ENCODE data around the gene OCA2.
A peak's percentile ranks its signal among the peaks of the same experiment; 100 is the strongest.

Gene OCA2

DNA sequence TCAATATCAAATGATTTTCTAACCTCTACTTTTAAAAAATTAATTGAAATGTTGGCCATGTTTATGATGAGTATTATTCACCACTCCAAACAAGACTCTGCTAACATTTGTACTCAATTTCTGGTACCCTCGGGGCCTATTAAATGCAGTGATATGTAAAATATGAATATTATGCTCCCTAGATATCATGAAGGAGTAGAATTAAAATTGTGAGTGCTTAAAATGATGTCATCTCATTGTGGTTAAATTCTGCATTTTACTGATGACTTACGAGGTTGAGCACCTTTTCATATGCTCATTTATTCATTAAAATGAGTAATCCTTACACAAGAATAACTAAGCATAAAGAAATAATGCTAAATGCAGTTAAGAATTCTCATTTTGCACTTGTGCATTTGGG, 159.9 kb downstream of the OCA2 start:
- DNase-seq (ENCODE audit: low spot score) = no peak

DNA sequence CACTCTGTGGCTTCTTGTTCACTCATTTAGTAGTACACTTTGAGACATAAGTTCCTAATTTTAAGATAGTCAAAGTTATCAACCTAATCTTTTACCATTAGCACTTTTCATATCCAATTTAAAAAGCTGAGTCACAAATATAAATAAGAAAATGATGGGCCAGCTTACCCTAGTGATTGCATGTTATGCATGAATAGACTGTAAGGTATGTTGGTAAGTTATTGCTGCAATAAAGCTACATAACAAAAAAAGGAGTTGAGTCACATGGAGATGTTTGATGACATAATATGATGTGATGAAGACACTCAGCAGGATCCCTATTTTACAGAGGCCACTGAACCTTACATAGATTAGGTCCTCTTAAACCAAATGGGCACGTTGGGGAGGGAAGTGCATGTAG, 161.3 kb downstream of the OCA2 start:
- DNase-seq (ENCODE audit: low spot score) = no peak

- DNase-seq (ENCODE audit: low spot score) = no peak
Measured at GRCh38 chr15:27936164-27936563, 163.0 kb downstream of the OCA2 start.

DNA sequence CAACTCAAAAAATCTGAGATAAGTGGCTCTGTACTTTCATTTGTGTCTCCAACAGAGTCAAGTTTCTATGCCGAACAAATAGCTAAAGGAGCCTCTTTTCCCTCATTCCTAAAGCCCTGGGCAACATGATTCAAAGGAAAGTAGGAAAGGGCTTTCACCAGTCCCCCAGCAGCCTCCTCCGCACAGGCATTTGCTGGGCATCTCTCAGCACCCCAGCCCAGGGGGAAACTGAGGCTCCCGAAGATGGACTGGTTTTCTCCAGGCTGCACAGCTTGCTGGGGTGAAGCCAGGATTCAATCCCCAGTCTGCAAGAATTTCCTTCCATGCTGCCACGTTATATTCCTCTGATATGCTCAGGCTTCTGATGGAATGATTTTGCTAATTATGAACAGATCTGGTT, 163.8 kb downstream of the OCA2 start:
- no peak for DNase-seq (ENCODE audit: low spot score)

GRCh38 chr15:27934782-27935181, 164.3 kb downstream of the OCA2 start:
- DNase-seq (ENCODE audit: low spot score) = no peak

- no peak for DNase-seq (ENCODE audit: low spot score)
Measured at GRCh38 chr15:27933562-27933961, 165.6 kb downstream of the OCA2 start.

GRCh38 chr15:27932600-27932999, 166.5 kb downstream of the OCA2 start:
- no peak for DNase-seq (ENCODE audit: low spot score)

GRCh38 chr15:27928386-27928785, 170.7 kb downstream of the OCA2 start:
- DNase-seq (ENCODE audit: low spot score) = no peak

DNA sequence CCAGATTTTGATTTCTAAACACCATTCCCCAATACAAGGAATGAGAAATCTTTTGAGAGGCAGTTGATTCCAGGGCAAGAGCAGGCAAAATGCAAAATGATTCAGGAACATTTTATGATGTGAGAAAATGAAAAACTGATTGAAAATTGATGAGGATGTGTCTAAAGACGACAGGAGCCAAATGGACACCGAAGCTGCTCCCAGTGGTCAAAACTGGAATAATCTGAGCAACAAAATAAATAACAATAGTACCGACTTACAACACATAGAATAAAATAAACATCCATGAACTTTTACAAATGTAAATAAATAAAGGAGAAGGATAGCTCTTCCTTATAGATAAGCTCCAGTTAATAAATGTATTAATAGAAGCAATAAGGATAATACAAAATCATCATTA, 186.8 kb downstream of the OCA2 start:
- no peak for DNase-seq (ENCODE audit: low spot score)

GRCh38 chr15:27906802-27907201, 192.3 kb downstream of the OCA2 start:
- DNase-seq (ENCODE audit: low spot score) = no peak

DNA sequence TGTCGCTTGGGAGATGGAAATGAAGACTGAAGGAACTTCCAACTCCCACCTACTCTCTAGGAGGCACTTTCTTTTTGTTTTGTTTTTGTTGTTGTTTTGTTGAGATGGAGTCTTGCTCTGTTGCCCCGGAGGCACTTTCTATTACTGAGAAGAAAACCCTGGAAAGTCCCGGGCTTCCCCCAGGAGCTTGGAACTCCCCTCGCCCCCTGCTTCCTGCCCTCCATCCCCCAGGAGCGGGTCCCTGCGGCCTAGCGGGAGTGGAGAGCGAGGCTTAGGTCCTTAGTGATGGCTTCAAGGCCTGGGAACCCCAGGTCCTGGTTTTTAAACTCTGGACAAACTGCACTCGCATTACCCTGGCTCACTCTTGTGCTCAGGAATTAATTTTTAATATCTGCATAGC, 195.7 kb downstream of the OCA2 start:
- no peak for DNase-seq (ENCODE audit: low spot score)

GRCh38 chr15:27902680-27903385, 196.3 kb downstream of the OCA2 start:
- DNase-seq (ENCODE audit: low spot score) = no peak

GRCh38 chr15:27899583-27900285, 199.4 kb downstream of the OCA2 start:
- no peak for DNase-seq (ENCODE audit: low spot score)

DNA sequence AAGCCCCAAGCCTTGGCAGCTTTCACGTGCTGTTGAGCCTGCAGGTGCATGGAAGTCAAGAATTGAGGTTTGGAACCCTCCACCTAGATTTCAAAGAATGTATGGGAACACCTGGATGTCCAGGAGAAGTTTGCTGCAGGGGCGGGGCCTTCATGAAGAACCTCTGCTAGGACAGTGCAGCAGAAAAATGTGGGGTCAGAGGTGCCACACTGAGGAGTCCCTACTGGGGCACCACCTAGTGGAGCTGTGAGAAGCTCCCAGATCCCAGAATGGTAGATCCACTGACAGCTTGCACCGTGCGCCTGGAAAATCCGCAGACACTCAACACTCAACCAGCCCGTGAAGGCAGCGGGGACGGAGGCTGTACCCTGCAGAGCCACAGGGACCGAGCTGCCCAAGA, 201.6 kb downstream of the OCA2 start:
- no peak for DNase-seq (ENCODE audit: low spot score)

GRCh38 chr15:27894645-27895044, 204.5 kb downstream of the OCA2 start:
- DNase-seq (ENCODE audit: low spot score) = no peak

DNA sequence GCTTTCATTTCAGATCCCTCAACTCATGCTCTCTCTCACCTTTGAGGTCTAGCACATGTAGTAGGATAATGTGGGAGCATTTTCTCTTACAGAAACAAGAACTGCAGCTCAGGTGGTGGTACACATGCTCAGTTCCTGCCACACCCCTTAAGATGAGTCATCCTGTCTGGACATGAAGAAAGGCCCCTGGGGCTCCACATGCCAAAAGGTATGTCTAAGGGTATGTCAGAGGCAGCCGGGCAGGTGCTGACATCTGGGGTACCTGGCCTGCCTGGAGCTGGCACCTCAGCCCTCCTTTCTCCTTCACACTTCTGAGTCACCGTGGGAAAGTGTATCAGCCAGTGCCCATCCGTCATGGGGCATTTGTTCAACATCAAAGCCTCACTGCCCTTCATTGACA, 209.9 kb downstream of the OCA2 start:
- no peak for DNase-seq (ENCODE audit: low spot score)

GRCh38 chr15:27885201-27885600, 213.9 kb downstream of the OCA2 start:
- no peak for DNase-seq (ENCODE audit: low spot score)

GRCh38 chr15:27884726-27885125, 214.4 kb downstream of the OCA2 start:
- peak; percentile 1 for DNase-seq (ENCODE audit: low spot score)

DNA sequence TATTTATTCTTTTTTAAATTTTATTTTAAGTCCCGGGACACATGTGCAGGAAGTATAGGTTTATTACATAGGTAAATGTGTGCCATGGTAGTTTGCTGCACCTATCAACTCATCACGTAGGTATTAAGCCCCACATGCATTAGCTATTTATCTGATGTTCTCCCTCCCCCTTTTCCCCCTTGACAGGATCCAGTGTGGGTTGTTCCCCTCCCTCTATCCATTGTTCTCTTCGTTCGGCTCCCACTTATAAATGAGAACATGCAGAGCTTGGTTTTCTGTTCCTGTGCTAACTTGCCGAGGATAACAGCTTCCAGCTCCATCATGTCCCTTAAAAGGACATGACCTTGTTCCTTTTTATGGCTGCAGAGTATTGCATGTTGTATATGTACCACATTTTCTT, 220.3 kb downstream of the OCA2 start:
- no peak for DNase-seq (ENCODE audit: low spot score)

DNA sequence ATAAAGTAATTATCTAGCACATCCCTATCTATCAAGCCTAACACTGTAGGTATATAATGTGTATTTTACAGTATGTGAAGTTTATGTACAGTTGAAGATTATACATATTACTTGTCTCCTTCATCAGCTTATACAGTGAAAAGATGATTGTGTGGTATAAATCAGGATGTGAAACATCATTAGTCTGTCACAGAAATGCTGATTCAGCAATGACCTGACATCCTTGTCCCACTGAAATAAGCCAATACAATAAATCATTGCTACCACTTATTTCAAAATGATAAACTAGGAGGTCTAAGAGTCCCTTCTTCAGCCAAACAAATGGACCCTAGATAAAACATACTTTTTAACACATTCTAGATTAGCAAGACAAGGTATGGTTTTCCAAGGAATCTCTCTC, 225.3 kb downstream of the OCA2 start:
- no peak for DNase-seq (ENCODE audit: low spot score)

- no peak for DNase-seq (ENCODE audit: low spot score)
Measured at GRCh38 chr15:27873039-27873438, 226.1 kb downstream of the OCA2 start.

DNA sequence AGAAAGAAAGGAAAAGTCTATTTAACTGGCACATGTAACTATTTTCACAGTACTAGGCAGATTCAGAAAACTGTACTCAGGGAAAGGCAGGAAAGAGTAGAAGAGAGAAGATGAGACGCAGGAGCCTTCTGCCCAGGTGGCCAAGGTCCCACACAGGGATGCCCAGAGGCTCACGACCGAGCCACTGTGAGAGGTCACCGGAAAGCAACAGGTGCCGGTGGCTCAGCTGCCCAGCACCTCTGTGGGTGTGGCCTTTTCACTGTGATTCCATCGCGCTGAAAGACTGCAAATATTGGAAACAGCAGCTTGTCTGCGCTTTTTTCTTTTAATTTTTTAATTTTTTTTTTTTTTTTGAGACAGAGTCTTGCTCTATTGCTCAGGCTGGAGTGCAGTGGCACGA, 226.8 kb downstream of the OCA2 start:
- no peak for DNase-seq (ENCODE audit: low spot score)

DNA sequence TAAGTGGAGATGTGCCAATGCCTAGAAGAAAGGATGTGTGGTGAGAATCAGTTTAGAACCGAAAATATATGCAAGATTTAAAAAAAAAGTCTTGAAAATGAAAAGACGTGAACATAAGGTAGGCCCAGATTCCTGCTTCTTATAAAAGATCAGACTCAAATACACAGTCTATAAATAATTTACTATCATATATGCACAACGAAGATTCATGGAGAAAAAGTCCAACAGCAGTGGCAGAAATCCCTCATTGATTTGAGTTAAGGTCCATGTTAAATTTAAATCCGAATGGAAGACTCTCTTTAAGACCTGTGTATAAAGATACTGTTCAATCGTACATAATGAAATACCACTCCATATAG, 227.2 kb downstream of the OCA2 start:
- DNase-seq (ENCODE audit: low spot score) = no peak

All from globus pallidus (tissue), 1 donor.